Neural cell (in vitro differentiated cells): ENCODE data around the gene RTTN.

Experiments
- EP300 ChIP-seq: fragments of 450-650 bp; conservative IDR thresholded peaks from 2 replicates; pipeline ENCODE4 v1.6.1; 2014; ENCODE audit warnings: antibody characterized with exemption, mild to moderate bottlenecking, moderate library complexity; ENCODE audit not compliant: poor library complexity, severe bottlenecking
- EZH2 ChIP-seq: fragments of 200-600, 300-800 bp; shearing (Covaris generic), sonication (generic); IDR thresholded peaks from 2 replicates; pipeline ENCODE4 v1.6.1; 2014; ENCODE audit warnings: antibody characterized with exemption, low read length, borderline replicate concordance, mild to moderate bottlenecking; ENCODE audit not compliant: insufficient read depth, poor library complexity, severe bottlenecking
- MXI1 ChIP-seq: fragments of 450-650 bp; conservative IDR thresholded peaks from 2 replicates; pipeline ENCODE4 v1.6.1; 2014; ENCODE audit warnings: antibody characterized with exemption, mild to moderate bottlenecking; ENCODE audit not compliant: poor library complexity, severe bottlenecking
- POLR2AphosphoS5 ChIP-seq: IDR thresholded peaks from 2 replicates; pipeline ENCODE4 v1.6.1; 2012
- RAD21 ChIP-seq: fragments of 450-650 bp; conservative IDR thresholded peaks from 2 replicates; pipeline ENCODE4 v1.6.1; 2014; ENCODE audit warnings: antibody characterized with exemption, mild to moderate bottlenecking, moderate library complexity
- SMC3 ChIP-seq: fragments of 450-650 bp; conservative IDR thresholded peaks from 2 replicates; pipeline ENCODE4 v1.6.1; 2014; ENCODE audit warnings: antibody characterized with exemption, mild to moderate bottlenecking, moderate library complexity; ENCODE audit not compliant: poor library complexity
- TAF1 ChIP-seq: IDR thresholded peaks from 2 replicates; pipeline ENCODE4 v1.6.1; 2012; ENCODE audit warnings: low read depth
- TF ChIP-seq, protein P1 (sequence below): fragments of 450-650 bp; IDR thresholded peaks from 2 replicates; pipeline ENCODE4 v1.5.1; 2014; ENCODE audit warnings: antibody characterized with exemption, mild to moderate bottlenecking, moderate library complexity; ENCODE audit not compliant: poor library complexity, severe bottlenecking
- TF ChIP-seq, protein P2 (sequence below): IDR thresholded peaks from 2 replicates; pipeline ENCODE4 v1.6.1; 2012; ENCODE audit warnings: borderline replicate concordance

GRCh38 chr18:70146174-70146573 is 59.3 kb downstream of the RTTN start:
- TF ChIP-seq, protein P1, sequence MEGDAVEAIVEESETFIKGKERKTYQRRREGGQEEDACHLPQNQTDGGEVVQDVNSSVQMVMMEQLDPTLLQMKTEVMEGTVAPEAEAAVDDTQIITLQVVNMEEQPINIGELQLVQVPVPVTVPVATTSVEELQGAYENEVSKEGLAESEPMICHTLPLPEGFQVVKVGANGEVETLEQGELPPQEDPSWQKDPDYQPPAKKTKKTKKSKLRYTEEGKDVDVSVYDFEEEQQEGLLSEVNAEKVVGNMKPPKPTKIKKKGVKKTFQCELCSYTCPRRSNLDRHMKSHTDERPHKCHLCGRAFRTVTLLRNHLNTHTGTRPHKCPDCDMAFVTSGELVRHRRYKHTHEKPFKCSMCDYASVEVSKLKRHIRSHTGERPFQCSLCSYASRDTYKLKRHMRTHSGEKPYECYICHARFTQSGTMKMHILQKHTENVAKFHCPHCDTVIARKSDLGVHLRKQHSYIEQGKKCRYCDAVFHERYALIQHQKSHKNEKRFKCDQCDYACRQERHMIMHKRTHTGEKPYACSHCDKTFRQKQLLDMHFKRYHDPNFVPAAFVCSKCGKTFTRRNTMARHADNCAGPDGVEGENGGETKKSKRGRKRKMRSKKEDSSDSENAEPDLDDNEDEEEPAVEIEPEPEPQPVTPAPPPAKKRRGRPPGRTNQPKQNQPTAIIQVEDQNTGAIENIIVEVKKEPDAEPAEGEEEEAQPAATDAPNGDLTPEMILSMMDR: no peak
- TF ChIP-seq POLR2AphosphoS5 (no peak), EP300 (no peak), RAD21 (no peak), MXI1 (no peak), SMC3 (no peak), TAF1 (no peak), EZH2 (no peak)
- TF ChIP-seq, protein P2, sequence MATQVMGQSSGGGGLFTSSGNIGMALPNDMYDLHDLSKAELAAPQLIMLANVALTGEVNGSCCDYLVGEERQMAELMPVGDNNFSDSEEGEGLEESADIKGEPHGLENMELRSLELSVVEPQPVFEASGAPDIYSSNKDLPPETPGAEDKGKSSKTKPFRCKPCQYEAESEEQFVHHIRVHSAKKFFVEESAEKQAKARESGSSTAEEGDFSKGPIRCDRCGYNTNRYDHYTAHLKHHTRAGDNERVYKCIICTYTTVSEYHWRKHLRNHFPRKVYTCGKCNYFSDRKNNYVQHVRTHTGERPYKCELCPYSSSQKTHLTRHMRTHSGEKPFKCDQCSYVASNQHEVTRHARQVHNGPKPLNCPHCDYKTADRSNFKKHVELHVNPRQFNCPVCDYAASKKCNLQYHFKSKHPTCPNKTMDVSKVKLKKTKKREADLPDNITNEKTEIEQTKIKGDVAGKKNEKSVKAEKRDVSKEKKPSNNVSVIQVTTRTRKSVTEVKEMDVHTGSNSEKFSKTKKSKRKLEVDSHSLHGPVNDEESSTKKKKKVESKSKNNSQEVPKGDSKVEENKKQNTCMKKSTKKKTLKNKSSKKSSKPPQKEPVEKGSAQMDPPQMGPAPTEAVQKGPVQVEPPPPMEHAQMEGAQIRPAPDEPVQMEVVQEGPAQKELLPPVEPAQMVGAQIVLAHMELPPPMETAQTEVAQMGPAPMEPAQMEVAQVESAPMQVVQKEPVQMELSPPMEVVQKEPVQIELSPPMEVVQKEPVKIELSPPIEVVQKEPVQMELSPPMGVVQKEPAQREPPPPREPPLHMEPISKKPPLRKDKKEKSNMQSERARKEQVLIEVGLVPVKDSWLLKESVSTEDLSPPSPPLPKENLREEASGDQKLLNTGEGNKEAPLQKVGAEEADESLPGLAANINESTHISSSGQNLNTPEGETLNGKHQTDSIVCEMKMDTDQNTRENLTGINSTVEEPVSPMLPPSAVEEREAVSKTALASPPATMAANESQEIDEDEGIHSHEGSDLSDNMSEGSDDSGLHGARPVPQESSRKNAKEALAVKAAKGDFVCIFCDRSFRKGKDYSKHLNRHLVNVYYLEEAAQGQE: no peak
